Tibial nerve (tissue), 4 donors: ENCODE data around the gene PCBP3. TPM values are rescaled to one million over a fixed set of nuclear protein-coding genes. Genes with fewer than 3 reads are reported as not detected.

Experiments
- DNase-seq, 2 donors: peaks; one replicate each; pipeline ENCODE4 v3.0.0-alpha.2; 2019; ENCODE audit warnings: low spot score in 2 of 2
- H3K27ac ChIP-seq, 4 donors: fragments of 200-600 bp; sonication (generic) in 3 of 4; one replicate each; pipeline ENCODE4 v1.5.1; 2017 to 2019; ENCODE audit warnings: mild to moderate bottlenecking in 1 of 4
- H3K27me3 ChIP-seq, 2 donors: fragments of 200-600 bp; sonication (generic) in 1 of 2; one replicate each; pipeline versions ENCODE4 v1.5.1 to v1.6.0; 2017 to 2019
- H3K36me3 ChIP-seq, 3 donors: fragments of 200-600 bp; sonication (generic); one replicate each; pipeline ENCODE4 v1.5.1; 2018 to 2019
- H3K4me1 ChIP-seq, 4 donors: fragments of 200-600 bp; sonication (generic) in 3 of 4; one replicate each; pipeline ENCODE4 v1.5.1; 2017 to 2019
- H3K4me3 ChIP-seq, 4 donors: fragments of 200-600 bp; sonication (generic) in 3 of 4; one replicate each; pipeline ENCODE4 v1.5.1; 2017 to 2019; ENCODE audit warnings: mild to moderate bottlenecking in 1 of 4, moderate library complexity in 1 of 4
- H3K9me3 ChIP-seq, 4 donors: fragments of 200-600 bp; sonication (generic) in 3 of 4; one replicate each; pipeline ENCODE4 v1.5.1; 2017 to 2019
- EP300 ChIP-seq, 2 donors: sonication (generic); formaldehyde crosslinking; IDR thresholded peaks; one replicate each; pipeline ENCODE4 v1.6.1; 2017; ENCODE audit warnings: antibody characterized with exemption in 2 of 2, mild to moderate bottlenecking in 1 of 2
- POLR2A ChIP-seq, 2 donors: fragments of 450-650 bp; IDR thresholded peaks; one replicate each; pipeline ENCODE4 v1.6.1; 2017; ENCODE audit warnings: antibody characterized with exemption in 2 of 2, mild to moderate bottlenecking in 2 of 2, moderate library complexity in 2 of 2
- WGBS, 2 donors: methylation state at CpG; one replicate each; pipeline ENCODE4 v1.1.5; 2018; 5-methylcytosine and 5-hydroxymethylcytosine counted together
- total RNA-seq, 4 donors: library from RNA; depleted of rRNA; stranded (reverse); fragments of >200 nt; gene quantifications; one replicate each; pipeline ENCODE4 v1.1.0, GENCODE V29; 2016
- TF ChIP-seq, protein P1 (sequence below), 5 experiments: fragments of 200-600 bp in 3 of 5; fragments of 450-650 bp in 2 of 5; sonication (generic) in 3 of 5; IDR thresholded peaks; one replicate each; pipeline ENCODE4 v1.5.1; 2016 to 2019; ENCODE audit warnings: antibody characterized with exemption in 5 of 5, mild to moderate bottlenecking in 3 of 5, moderate library complexity in 2 of 5

Gene PCBP3
- total RNA-seq, 4 donors from 2014 or later, result 4.2 to 13.4 (median 9.6) TPM

DNA sequence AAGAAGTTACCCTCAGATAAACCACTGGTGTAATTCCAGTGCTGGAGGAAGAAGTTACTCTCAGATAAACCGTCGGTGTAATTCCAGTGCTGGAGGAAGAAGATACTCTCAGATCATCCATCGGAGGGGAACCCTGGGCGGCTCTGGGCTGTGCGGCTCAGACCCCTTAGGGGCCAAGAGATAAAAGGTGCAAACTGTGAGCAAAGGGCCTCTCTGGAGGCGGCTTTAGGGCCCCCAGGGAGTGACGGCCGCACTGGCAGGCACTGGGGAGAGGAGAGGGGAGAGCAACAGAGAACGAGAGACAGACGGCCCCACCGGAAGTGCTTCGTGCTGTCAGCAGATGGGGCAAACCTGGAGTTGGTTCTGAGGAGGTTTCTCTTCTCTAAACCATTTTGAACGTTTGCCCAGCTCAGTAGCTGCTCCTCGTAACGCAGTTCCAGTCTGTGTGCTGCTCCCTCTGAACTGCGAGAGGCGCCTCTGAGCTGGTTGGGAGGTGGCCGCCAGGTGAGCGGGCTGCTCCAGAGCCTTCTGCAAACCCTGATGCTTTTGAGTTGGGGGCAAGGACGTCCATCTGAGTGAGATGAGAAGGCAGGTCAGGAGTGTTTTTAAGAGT lies 275.4 kb downstream of the PCBP3 start:
- TF ChIP-seq, protein P1, sequence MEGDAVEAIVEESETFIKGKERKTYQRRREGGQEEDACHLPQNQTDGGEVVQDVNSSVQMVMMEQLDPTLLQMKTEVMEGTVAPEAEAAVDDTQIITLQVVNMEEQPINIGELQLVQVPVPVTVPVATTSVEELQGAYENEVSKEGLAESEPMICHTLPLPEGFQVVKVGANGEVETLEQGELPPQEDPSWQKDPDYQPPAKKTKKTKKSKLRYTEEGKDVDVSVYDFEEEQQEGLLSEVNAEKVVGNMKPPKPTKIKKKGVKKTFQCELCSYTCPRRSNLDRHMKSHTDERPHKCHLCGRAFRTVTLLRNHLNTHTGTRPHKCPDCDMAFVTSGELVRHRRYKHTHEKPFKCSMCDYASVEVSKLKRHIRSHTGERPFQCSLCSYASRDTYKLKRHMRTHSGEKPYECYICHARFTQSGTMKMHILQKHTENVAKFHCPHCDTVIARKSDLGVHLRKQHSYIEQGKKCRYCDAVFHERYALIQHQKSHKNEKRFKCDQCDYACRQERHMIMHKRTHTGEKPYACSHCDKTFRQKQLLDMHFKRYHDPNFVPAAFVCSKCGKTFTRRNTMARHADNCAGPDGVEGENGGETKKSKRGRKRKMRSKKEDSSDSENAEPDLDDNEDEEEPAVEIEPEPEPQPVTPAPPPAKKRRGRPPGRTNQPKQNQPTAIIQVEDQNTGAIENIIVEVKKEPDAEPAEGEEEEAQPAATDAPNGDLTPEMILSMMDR (IDR thresholded peaks at IDR 0.05), result no peak
- TF ChIP-seq POLR2A (IDR thresholded peaks at IDR 0.05) (no peak), EP300 (IDR thresholded peaks at IDR 0.05) (no peak)
- peaks cover 0 to 19% (median 2%) of the 10 kb centered on the region in 4 donors for H3K4me1 ChIP-seq
- no peaks in the 10 kb centered on the region for H3K9me3 ChIP-seq
- H3K27me3 ChIP-seq, result no peaks in the 10 kb centered on the region
- no peak overlapping the region for H3K4me3 ChIP-seq
- no peak for DNase-seq
- H3K36me3 ChIP-seq, result no peaks in the 10 kb centered on the region
- WGBS, 2 donors, result 86 to 88% methylated on average over 20 of the region's 20 CpGs
- no peak overlapping the region for H3K27ac ChIP-seq

DNA sequence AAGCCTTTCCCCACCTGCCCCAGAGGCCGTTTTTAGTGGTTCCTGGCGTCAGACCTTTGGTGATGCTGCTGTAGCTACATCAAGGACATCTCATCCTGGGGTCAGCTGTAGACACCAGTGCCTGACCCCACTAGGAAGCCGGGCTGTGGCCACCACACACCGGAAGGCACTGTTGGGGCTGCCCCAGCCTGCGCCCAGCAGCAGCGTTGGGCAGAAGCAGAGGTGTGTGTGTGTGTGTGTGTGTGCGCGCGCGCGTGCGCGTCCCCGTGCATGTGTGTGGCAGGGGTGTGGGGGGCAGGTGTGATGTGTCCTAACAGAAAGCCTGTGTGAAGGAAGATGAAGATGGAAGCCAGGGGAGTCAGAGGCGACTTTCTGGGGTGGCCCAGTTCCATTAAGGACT lies 276.1 kb downstream of the PCBP3 start:
- Histone ChIP-seq H3K27me3 (no peaks in the 10 kb centered on the region), H3K4me1 (peaks cover 0 to 19% (median 2%) of the 10 kb centered on the region in 4 donors), H3K36me3 (no peaks in the 10 kb centered on the region), H3K9me3 (no peaks in the 10 kb centered on the region), H3K4me3 (no peak overlapping the region), H3K27ac (no peak overlapping the region)
- DNase-seq, result no peak
- TF ChIP-seq, protein P1 (IDR thresholded peaks at IDR 0.05), result no peak
- TF ChIP-seq POLR2A (IDR thresholded peaks at IDR 0.05) (no peak), EP300 (IDR thresholded peaks at IDR 0.05) (no peak)
- WGBS, 2 donors, result 91 to 92% methylated on average over 15 of the region's 15 CpGs

DNA sequence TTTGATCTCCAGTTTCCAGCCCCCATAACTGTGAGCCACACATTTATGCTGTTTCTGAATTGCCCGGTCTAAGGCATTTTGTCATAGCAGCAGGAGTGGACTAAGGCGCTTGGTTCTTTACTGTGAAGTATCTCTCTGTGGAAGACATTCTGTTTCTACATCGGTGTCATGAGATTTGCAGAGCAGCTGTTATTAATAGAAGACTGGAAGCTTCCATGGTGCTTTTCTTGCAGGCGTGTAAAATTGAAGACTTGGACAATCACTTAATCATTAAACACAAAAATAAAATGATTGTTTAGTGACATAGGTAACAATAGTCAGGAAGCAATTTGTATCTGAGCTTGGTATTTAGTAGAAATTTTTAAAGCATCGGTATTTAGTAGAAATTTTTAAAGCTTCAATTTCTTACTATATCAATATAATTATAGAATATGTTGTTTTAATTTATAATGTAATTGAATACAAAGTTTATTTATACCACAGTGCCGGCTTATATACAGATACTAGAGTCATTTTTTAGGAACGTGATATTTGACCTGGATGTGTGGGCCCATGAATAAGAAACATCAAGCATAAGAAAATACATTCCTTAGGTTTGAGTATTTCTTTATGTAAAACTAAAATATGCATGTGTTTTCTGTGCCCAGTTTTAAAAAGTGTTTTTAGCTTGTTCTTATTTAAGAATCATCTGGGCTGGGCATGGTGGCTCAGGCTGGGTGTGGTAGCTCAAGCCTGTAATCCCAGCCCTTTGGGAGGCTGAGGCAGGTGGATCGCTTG lies 277.5 kb downstream of the PCBP3 start:
- 84 to 89% methylated on average over 8 of the region's 8 CpGs for WGBS, 2 donors
- Histone ChIP-seq H3K36me3 (no peaks in the 10 kb centered on the region), H3K27ac (no peak overlapping the region), H3K27me3 (no peaks in the 10 kb centered on the region), H3K4me3 (no peak overlapping the region), H3K4me1 (peaks cover 0 to 19% (median 2%) of the 10 kb centered on the region in 4 donors), H3K9me3 (no peaks in the 10 kb centered on the region)
- no peak for DNase-seq
- TF ChIP-seq POLR2A (IDR thresholded peaks at IDR 0.05) (no peak), EP300 (IDR thresholded peaks at IDR 0.05) (no peak)

DNA sequence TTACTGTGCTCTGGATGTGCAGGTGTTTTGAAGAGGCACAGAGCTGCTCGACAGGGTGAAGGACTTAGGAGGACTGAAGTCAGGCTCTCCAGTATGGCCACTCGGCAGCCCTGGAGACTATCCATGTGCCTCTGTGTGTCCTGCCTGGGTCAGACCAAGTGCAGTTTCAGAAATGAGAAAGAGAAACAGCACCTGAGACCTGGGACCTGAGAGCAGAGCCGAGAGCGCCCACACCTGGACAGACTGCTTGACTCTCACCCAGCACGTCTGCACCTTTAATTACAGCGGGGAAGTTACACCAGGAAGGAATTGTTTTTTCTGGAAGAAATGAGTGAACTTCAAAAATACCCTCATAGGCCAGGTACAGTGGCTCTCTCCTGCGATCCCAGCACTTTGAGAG lies 278.4 kb downstream of the PCBP3 start:
- WGBS, 2 donors, result 78 to 89% methylated on average over 7 of the region's 7 CpGs
- DNase-seq, result no peak
- H3K27ac ChIP-seq, result no peak overlapping the region
- H3K27me3 ChIP-seq, result no peaks in the 10 kb centered on the region
- peaks cover 0 to 19% (median 2%) of the 10 kb centered on the region in 4 donors for H3K4me1 ChIP-seq
- H3K36me3 ChIP-seq, result no peaks in the 10 kb centered on the region
- TF ChIP-seq EP300 (IDR thresholded peaks at IDR 0.05), result no peak
- no peak for TF ChIP-seq POLR2A (IDR thresholded peaks at IDR 0.05)
- TF ChIP-seq, protein P1 (IDR thresholded peaks at IDR 0.05), result no peak
- H3K9me3 ChIP-seq, result no peaks in the 10 kb centered on the region
- H3K4me3 ChIP-seq, result no peak overlapping the region

DNA sequence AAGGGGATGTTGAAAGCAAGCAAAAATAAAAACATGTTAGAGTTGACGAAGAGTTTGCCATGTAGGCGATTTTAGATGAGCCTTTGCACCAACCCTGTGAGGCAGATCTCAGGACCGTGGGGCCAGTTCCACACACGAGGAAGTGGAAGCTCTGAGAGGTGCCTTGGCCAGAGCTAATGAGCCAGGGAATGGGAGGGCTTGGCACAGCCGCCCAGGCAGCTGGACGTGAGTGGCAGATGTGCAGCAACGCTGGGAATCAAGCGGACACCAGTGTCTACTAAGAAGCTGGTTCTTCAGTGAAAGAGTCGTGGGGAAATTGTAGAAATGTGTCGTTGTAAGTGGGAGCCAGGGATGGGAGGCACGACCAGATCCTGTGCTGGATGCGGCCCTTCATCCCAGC lies 279.1 kb downstream of the PCBP3 start:
- no peak for DNase-seq
- Histone ChIP-seq H3K27ac (no peak overlapping the region), H3K27me3 (no peaks in the 10 kb centered on the region), H3K4me1 (peaks cover 0 to 13% (median 2%) of the 10 kb centered on the region in 4 donors), H3K36me3 (no peaks in the 10 kb centered on the region), H3K4me3 (no peak overlapping the region), H3K9me3 (no peaks in the 10 kb centered on the region)
- WGBS, 2 donors, result 70 to 76% methylated on average over 12 of the region's 12 CpGs
- TF ChIP-seq POLR2A (IDR thresholded peaks at IDR 0.05) (no peak), EP300 (IDR thresholded peaks at IDR 0.05) (no peak)
- TF ChIP-seq, protein P1 (IDR thresholded peaks at IDR 0.05), result no peak
